GM12878 (cell line): ENCODE data around the gene ZNF165. TPM values are rescaled to one million over a fixed set of nuclear protein-coding genes. Genes with fewer than 3 reads are reported as not detected.

Experiments
- ASH2L ChIP-seq: fragments of 300-600, 200-600 bp; sonication (generic); IDR thresholded peaks from 2 replicates; pipeline ENCODE4 v1.6.1; 2017; ENCODE audit warnings: low read depth, mild to moderate bottlenecking, borderline replicate concordance
- EP300 ChIP-seq, 2 experiments: fragments of 150-350 bp in 1 of 2; IDR thresholded peaks; 2 replicates each; pipeline ENCODE4 v1.6.1; 2011 to 2012; ENCODE audit warnings: low read depth in 2 of 2, low read length in 2 of 2, borderline replicate concordance in 1 of 2, improper control_type of control experiment in 1 of 2, inconsistent platforms in 1 of 2; ENCODE audit not compliant: control insufficient read depth in 1 of 2
- ESRRA ChIP-seq: IDR thresholded peaks from 2 replicates; pipeline ENCODE4 v1.6.1; 2012; ENCODE audit warnings: mild to moderate bottlenecking, low read length, improper control_type of control experiment
- ETV6 ChIP-seq, 2 experiments: fragments of 450-650 bp in 1 of 2; IDR thresholded peaks in 1 of 2; conservative IDR thresholded peaks in 1 of 2; 2 replicates each; pipeline ENCODE4 v1.6.1; 2014; ENCODE audit warnings: antibody characterized with exemption in 1 of 2, borderline replicate concordance in 1 of 2, low read depth in 1 of 2, mild to moderate bottlenecking in 1 of 2, moderate library complexity in 1 of 2
- GATAD2B ChIP-seq: fragments of 450-650 bp; conservative IDR thresholded peaks from 2 replicates; pipeline ENCODE4 v1.6.1; 2017; ENCODE audit warnings: low read depth, mild to moderate bottlenecking, moderate library complexity
- JUND ChIP-seq: IDR thresholded peaks from 2 replicates; pipeline ENCODE4 v1.6.1; 2012; ENCODE audit warnings: low read depth, mild to moderate bottlenecking, low read length, improper control_type of control experiment, moderate library complexity
- NFYB ChIP-seq: IDR thresholded peaks from 2 replicates; pipeline ENCODE4 v1.6.1; 2011; ENCODE audit warnings: low read depth, mild to moderate bottlenecking, low read length, improper control_type of control experiment, moderate library complexity; ENCODE audit not compliant: insufficient read depth
- NR2F1 ChIP-seq: fragments of 450-650 bp; conservative IDR thresholded peaks from 2 replicates; pipeline ENCODE4 v1.6.1; 2017; ENCODE audit warnings: mild to moderate bottlenecking
- PAX5 ChIP-seq: IDR thresholded peaks from 2 replicates; pipeline ENCODE4 v1.6.1; 2011; ENCODE audit warnings: low read depth, low read length, borderline replicate concordance
- PML ChIP-seq: IDR thresholded peaks from 2 replicates; pipeline ENCODE4 v1.6.1; 2012; ENCODE audit warnings: low read length, inconsistent platforms
- POLR2A ChIP-seq: IDR thresholded peaks from 2 replicates; pipeline ENCODE4 v1.6.1; 2011; ENCODE audit warnings: low read depth, mild to moderate bottlenecking, low read length
- POLR2AphosphoS5 ChIP-seq: IDR thresholded peaks from 2 replicates; pipeline ENCODE4 v1.6.1; 2011; ENCODE audit warnings: mild to moderate bottlenecking, low read length, inconsistent platforms
- RCOR1 ChIP-seq: conservative IDR thresholded peaks from 2 replicates; pipeline ENCODE4 v1.6.1; 2012; ENCODE audit warnings: low read depth, low read length, improper control_type of control experiment
- SIX5 ChIP-seq: IDR thresholded peaks from 2 replicates; pipeline ENCODE4 v1.6.1; 2011; ENCODE audit warnings: mild to moderate bottlenecking, low read depth, low read length, moderate library complexity; ENCODE audit not compliant: severe bottlenecking
- STAT3 ChIP-seq: IDR thresholded peaks from 2 replicates; pipeline ENCODE4 v1.6.1; 2011; ENCODE audit warnings: low read depth, low read length, improper control_type of control experiment
- SUZ12 ChIP-seq: fragments of 200-600 bp; sonication (generic); IDR thresholded peaks from one replicate; pipeline ENCODE4 v1.6.1; 2018; ENCODE audit warnings: antibody characterized with exemption, mild to moderate bottlenecking; ENCODE audit not compliant: unreplicated experiment
- TBL1XR1 ChIP-seq: IDR thresholded peaks from 2 replicates; pipeline ENCODE4 v1.6.1; 2012; ENCODE audit warnings: low read depth, low read length, improper control_type of control experiment
- ZNF274 ChIP-seq: IDR thresholded peaks from one replicate; pipeline ENCODE4 v1.8.0; 2011; ENCODE audit not compliant: insufficient read length, insufficient read depth
- polyA plus RNA-seq, 11 experiments: library from polyadenylated mRNA; depleted of rRNA in 4 of 11; unstranded in 6 of 11; stranded (reverse) in 5 of 11; fragments of >200 nt; fragmentation: Nextera tagmentation in 4 of 11; fragmentation: Illumina TruSeq in 1 of 11; extraction: Ambion mirVana in 4 of 11; extraction: Trizol in 1 of 11; gene quantifications; 1 replicate in 1 of 11; 2 replicates in 10 of 11; pipeline versions ENCODE4 v1.2.1 to v1.2.3, GENCODE V29; 2011 to 2016; ENCODE audit warnings: inconsistent platforms in 2 of 11, missing spikeins in 2 of 11, low read depth in 1 of 11
- total RNA-seq, 4 experiments: library from RNA; depleted of rRNA in 3 of 4; stranded (reverse); fragments of >200 nt in 3 of 4; fragmentation: Illumina TruSeq in 1 of 4; extraction: Trizol in 1 of 4; gene quantifications; 2 replicates each; pipeline versions ENCODE4 v1.2.1 to v1.2.3, GENCODE V29; 2013 to 2021
- TF ChIP-seq, protein P1 (sequence below): fragments of 450-650 bp; IDR thresholded peaks from 2 replicates; pipeline ENCODE4 v1.6.1; 2017; ENCODE audit warnings: mild to moderate bottlenecking, moderate library complexity
- TF ChIP-seq, protein P2 (sequence below): fragments of 450-650 bp; IDR thresholded peaks from 2 replicates; pipeline ENCODE4 v1.6.1; 2017; ENCODE audit warnings: low read depth, mild to moderate bottlenecking, moderate library complexity
- TF ChIP-seq, protein P3 (sequence below): IDR thresholded peaks from 2 replicates; pipeline ENCODE4 v1.6.1; 2012; ENCODE audit warnings: low read depth, low read length, improper control_type of control experiment

ZNF165 gene
- total and polyA plus RNA-seq, 10 of the 15 experiments (the other 5 are each of a cell fraction or from before 2014, with no cell fraction given) = 1.1 to 5.0 (median 2.9) TPM

DNA sequence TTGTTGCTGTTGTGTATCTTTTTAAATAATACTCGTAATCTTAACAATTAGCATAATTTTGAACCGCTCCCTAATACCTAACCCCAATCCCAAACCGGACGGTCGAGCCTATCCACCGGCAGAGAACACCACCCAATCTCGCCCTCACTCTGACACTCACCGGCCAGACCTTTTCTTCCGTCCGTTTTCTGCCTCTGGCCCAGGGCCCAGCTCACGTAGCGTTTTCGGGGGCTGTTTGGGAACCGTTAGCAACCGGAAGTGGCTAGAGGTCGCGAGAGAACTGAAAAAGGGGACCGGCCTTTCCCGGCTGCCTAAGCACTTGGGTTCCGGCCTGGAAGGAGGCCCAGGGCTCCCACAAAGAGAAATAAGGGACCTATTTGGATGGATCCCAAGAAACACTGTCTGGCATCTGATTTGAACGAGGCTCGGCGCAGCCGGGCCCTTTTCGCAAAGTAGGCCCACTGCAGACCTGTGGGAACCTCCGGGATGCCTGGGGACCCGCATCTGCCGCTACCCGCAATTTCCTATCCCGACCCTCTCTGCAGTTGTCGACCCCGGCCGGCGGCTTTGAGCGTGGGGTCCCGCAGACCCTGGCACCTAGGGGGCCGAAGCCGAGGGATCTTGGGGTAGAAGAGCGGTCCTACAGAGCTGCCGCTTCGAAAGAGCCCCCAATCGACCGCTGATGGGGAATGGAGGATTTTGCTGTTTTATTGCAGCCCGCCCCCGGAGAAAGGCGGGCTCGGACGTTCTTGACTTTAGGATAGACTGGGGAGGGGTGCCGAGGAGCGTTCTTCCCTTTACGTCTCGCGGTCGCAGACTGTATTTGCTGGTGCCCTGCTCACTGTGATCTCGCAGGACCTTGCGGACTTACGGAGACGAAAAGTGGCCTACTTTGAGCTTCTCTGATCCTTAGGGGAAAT is 56.5 kb downstream of the ZNF165 start (continued):
- TF ChIP-seq, protein P1, sequence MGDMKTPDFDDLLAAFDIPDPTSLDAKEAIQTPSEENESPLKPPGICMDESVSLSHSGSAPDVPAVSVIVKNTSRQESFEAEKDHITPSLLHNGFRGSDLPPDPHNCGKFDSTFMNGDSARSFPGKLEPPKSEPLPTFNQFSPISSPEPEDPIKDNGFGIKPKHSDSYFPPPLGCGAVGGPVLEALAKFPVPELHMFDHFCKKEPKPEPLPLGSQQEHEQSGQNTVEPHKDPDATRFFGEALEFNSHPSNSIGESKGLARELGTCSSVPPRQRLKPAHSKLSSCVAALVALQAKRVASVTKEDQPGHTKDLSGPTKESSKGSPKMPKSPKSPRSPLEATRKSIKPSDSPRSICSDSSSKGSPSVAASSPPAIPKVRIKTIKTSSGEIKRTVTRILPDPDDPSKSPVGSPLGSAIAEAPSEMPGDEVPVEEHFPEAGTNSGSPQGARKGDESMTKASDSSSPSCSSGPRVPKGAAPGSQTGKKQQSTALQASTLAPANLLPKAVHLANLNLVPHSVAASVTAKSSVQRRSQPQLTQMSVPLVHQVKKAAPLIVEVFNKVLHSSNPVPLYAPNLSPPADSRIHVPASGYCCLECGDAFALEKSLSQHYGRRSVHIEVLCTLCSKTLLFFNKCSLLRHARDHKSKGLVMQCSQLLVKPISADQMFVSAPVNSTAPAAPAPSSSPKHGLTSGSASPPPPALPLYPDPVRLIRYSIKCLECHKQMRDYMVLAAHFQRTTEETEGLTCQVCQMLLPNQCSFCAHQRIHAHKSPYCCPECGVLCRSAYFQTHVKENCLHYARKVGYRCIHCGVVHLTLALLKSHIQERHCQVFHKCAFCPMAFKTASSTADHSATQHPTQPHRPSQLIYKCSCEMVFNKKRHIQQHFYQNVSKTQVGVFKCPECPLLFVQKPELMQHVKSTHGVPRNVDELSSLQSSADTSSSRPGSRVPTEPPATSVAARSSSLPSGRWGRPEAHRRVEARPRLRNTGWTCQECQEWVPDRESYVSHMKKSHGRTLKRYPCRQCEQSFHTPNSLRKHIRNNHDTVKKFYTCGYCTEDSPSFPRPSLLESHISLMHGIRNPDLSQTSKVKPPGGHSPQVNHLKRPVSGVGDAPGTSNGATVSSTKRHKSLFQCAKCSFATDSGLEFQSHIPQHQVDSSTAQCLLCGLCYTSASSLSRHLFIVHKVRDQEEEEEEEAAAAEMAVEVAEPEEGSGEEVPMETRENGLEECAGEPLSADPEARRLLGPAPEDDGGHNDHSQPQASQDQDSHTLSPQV = no peak
- peak; percentile 59 for TF ChIP-seq GATAD2B
- TF ChIP-seq TBL1XR1 = no peak
- TF ChIP-seq RCOR1 = 0 out of 2 replicates have a peak, but pooled peaks have one; percentile 61
- TF ChIP-seq SIX5 = peak; percentile 61
- no peak for TF ChIP-seq ZNF274
- TF ChIP-seq, protein P2, sequence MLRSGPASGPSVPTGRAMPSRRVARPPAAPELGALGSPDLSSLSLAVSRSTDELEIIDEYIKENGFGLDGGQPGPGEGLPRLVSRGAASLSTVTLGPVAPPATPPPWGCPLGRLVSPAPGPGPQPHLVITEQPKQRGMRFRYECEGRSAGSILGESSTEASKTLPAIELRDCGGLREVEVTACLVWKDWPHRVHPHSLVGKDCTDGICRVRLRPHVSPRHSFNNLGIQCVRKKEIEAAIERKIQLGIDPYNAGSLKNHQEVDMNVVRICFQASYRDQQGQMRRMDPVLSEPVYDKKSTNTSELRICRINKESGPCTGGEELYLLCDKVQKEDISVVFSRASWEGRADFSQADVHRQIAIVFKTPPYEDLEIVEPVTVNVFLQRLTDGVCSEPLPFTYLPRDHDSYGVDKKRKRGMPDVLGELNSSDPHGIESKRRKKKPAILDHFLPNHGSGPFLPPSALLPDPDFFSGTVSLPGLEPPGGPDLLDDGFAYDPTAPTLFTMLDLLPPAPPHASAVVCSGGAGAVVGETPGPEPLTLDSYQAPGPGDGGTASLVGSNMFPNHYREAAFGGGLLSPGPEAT = peak; percentile 85
- TF ChIP-seq ETV6 (conservative IDR thresholded peaks at IDR 0.05 in 1 of 2, IDR thresholded peaks at IDR 0.05 in 1 of 2; ENCODE audit: borderline replicate concordance in 1 of 2, low read depth in 1 of 2) = peak in 1 of 2 experiments; percentile 48; a peak in 2 of 4 replicates
- TF ChIP-seq POLR2A = peak; percentile 89
- TF ChIP-seq NFYB = no peak
- TF ChIP-seq PML = peak; percentile 69; the same call in 1 of the 2 replicates
- no peak for TF ChIP-seq ESRRA
- TF ChIP-seq SUZ12 = no peak
- 0 out of 2 replicates have a peak, but pooled peaks have one; percentile 39 for TF ChIP-seq STAT3
- TF ChIP-seq POLR2AphosphoS5 = peak; percentile 86
- TF ChIP-seq EP300 (IDR thresholded peaks at IDR 0.05; ENCODE audit: borderline replicate concordance in 1 of 2, control insufficient read depth in 1 of 2, low read depth in 2 of 2, low read length in 2 of 2) = peak in 1 of 2 experiments; percentile 57; a peak in 1 of 4 replicates
- TF ChIP-seq PAX5 = 0 out of 2 replicates have a peak, but pooled peaks have one; percentile 0
- peak; percentile 88 for TF ChIP-seq NR2F1
- 0 out of 2 replicates have a peak, but pooled peaks have one; percentile 49 for TF ChIP-seq ASH2L
- TF ChIP-seq JUND = no peak
- TF ChIP-seq, protein P3, sequence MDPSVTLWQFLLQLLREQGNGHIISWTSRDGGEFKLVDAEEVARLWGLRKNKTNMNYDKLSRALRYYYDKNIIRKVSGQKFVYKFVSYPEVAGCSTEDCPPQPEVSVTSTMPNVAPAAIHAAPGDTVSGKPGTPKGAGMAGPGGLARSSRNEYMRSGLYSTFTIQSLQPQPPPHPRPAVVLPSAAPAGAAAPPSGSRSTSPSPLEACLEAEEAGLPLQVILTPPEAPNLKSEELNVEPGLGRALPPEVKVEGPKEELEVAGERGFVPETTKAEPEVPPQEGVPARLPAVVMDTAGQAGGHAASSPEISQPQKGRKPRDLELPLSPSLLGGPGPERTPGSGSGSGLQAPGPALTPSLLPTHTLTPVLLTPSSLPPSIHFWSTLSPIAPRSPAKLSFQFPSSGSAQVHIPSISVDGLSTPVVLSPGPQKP = peak; percentile 77
